Measurements from ENCODE around the gene CTSS. TPM values are rescaled to one million over a fixed set of nuclear protein-coding genes. Genes with fewer than 3 reads are reported as not detected.

Gene CTSS
- total and polyA plus RNA-seq, 2 donors (not counting 1 experiment from before 2014, with no cell fraction given), result 106 to 221 TPM

GRCh38 chr1:150683914-150684313 is 81.7 kb downstream of the CTSS start:
- Histone ChIP-seq H3K36me3 (replicated peaks in 1 of 2; ENCODE audit: control extremely low read depth in 1 of 2, control insufficient read depth in 1 of 2, extremely low read depth in 1 of 2, insufficient read depth in 2 of 2, low read length in 1 of 2) (peaks cover 3 to 12% of the 10 kb centered on the region in 2 experiments), H3K79me2 (ENCODE audit: control insufficient read depth, insufficient read depth, low read length) (peaks cover 21% of the 10 kb centered on the region), H3K4me3 (ENCODE audit: control extremely low read depth in 1 of 5, extremely low read depth in 1 of 5, insufficient read depth in 1 of 5, low read depth in 2 of 5, low read length in 4 of 5) (no peak overlapping the region), H3K27me3 (replicated peaks in 1 of 4; ENCODE audit: control extremely low read depth in 1 of 4, control insufficient read depth in 3 of 4, insufficient read depth in 4 of 4, low read length in 3 of 4) (no peaks in the 10 kb centered on the region), H4K20me1 (ENCODE audit: control insufficient read depth, insufficient read depth, low read length, poor library complexity, severe bottlenecking) (no peaks in the 10 kb centered on the region), H3K4me1 (ENCODE audit: control insufficient read depth in 2 of 2, insufficient read depth in 2 of 2, low read length in 2 of 2) (peaks cover 10 to 11% of the 10 kb centered on the region in 2 donors), H3K9me3 (ENCODE audit: control extremely low read depth in 1 of 3, control insufficient read depth in 2 of 3, insufficient read depth in 1 of 3, low read length in 2 of 3) (no peaks in the 10 kb centered on the region), H3K9ac (ENCODE audit: low read length) (no peak overlapping the region), H2AFZ (ENCODE audit: insufficient read depth, low read depth, low read length, poor library complexity, severe bottlenecking) (no peak overlapping the region), H3K4me2 (replicated peaks; ENCODE audit: low read depth, low read length, poor library complexity, severe bottlenecking) (peak overlapping the region; percentile 56), H3K27ac (ENCODE audit: low read length in 2 of 2) (peak overlapping the region in 1 of 2 donors; percentile 50)
- Mint-ChIP-seq H3K27ac (peak overlapping the region; percentile 47), H3K4me3 (peak overlapping the region; percentile 28), H3K4me1 (peaks cover 17% of the 10 kb centered on the region), H3K27me3 (no peaks in the 10 kb centered on the region), H3K9me3 (ENCODE audit: insufficient read depth) (no peaks in the 10 kb centered on the region)
- TF ChIP-seq EZH2 (IDR thresholded peaks at IDR 0.05; ENCODE audit: borderline replicate concordance, insufficient read depth, low read depth, low read length, poor library complexity, severe bottlenecking), result no peak
- TF ChIP-seq, protein P1, sequence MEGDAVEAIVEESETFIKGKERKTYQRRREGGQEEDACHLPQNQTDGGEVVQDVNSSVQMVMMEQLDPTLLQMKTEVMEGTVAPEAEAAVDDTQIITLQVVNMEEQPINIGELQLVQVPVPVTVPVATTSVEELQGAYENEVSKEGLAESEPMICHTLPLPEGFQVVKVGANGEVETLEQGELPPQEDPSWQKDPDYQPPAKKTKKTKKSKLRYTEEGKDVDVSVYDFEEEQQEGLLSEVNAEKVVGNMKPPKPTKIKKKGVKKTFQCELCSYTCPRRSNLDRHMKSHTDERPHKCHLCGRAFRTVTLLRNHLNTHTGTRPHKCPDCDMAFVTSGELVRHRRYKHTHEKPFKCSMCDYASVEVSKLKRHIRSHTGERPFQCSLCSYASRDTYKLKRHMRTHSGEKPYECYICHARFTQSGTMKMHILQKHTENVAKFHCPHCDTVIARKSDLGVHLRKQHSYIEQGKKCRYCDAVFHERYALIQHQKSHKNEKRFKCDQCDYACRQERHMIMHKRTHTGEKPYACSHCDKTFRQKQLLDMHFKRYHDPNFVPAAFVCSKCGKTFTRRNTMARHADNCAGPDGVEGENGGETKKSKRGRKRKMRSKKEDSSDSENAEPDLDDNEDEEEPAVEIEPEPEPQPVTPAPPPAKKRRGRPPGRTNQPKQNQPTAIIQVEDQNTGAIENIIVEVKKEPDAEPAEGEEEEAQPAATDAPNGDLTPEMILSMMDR (IDR thresholded peaks at IDR 0.05), result no peak
- POLR2A ChIA-PET, result interaction anchor here (0.8 kb wide), 1 partner anchor 20 kb away, joined by 5 read pairs; no protein-coding TSS in a partner anchor
- 0% methylated on average over 1 of the region's 1 CpG for WGBS (ENCODE audit: insufficient coverage)
- ATAC-seq (ENCODE audit: low read depth), result peak; percentile 24
- intact Hi-C loops (cut with micrococcal nuclease), result no loop called here
- DNase-seq, result peak; percentile 38
- CTCF ChIA-PET, result interaction anchor here (0.9 to 1.1 kb wide), 2 partner anchors 9 to 328 kb away, joined by 3 to 4 read pairs; no protein-coding TSS in a partner anchor

Small RNAs within 50 kb of the gene (small RNA-seq; reads per million reads assigned to genes)
- not detected for gene RNU6-1042P (ENCODE audit: insufficient read length, low read depth, low replicate concordance)
- not detected for gene RNU6-1309P (ENCODE audit: insufficient read length, low read depth, low replicate concordance)

Other genes starting within 250 kb of the CTSS start
- 0.34 TPM in 1 of 2 replicates, not detected in the other for gene ADAMTSL4, start 216.4 kb downstream of the CTSS start, total RNA-seq
- 0.70 and 0.98 TPM in 2 replicates for gene ADAMTSL4, start 216.4 kb downstream of the CTSS start, polyA plus RNA-seq
- gene MCL1, start 186.2 kb downstream of the CTSS start, total RNA-seq, result 214 and 219 TPM in 2 replicates
- gene MCL1, start 186.2 kb downstream of the CTSS start, polyA plus RNA-seq, result 163 and 266 TPM in 2 replicates
- 115 and 119 TPM in 2 replicates for gene ENSA, start 136.2 kb downstream of the CTSS start, total RNA-seq
- gene ENSA, start 136.2 kb downstream of the CTSS start, polyA plus RNA-seq, result 65.5 and 85.5 TPM in 2 replicates
- 22.1 and 25.3 TPM in 2 replicates for gene GOLPH3L, start 68.6 kb downstream of the CTSS start, total RNA-seq
- gene GOLPH3L, start 68.6 kb downstream of the CTSS start, polyA plus RNA-seq, result 7.4 TPM in 2 replicates
- gene HORMAD1, start 44.9 kb downstream of the CTSS start, total RNA-seq, result 1.1 and 2.1 TPM in 2 replicates
- gene HORMAD1, start 44.9 kb downstream of the CTSS start, polyA plus RNA-seq, result 0.43 and 0.94 TPM in 2 replicates
- 5.3 and 5.9 TPM in 2 replicates for gene CTSK, start 42.5 kb upstream of the CTSS start, total RNA-seq
- gene CTSK, start 42.5 kb upstream of the CTSS start, polyA plus RNA-seq, result 6.0 and 9.2 TPM in 2 replicates
- gene ARNT, start 110.8 kb upstream of the CTSS start, total RNA-seq, result 48.2 and 48.6 TPM in 2 replicates
- 17.6 and 21.0 TPM in 2 replicates for gene ARNT, start 110.8 kb upstream of the CTSS start, polyA plus RNA-seq
- not detected in 2 replicates for gene CTXND2, start 121.4 kb upstream of the CTSS start, total RNA-seq
- not detected in 2 replicates for gene CTXND2, start 121.4 kb upstream of the CTSS start, polyA plus RNA-seq
- gene SETDB1, start 160.6 kb upstream of the CTSS start, total RNA-seq, result 115 and 133 TPM in 2 replicates
- gene SETDB1, start 160.6 kb upstream of the CTSS start, polyA plus RNA-seq, result 57.4 and 79.6 TPM in 2 replicates
- 130 and 144 TPM in 2 replicates for gene CERS2, start 209.1 kb upstream of the CTSS start, total RNA-seq
- gene CERS2, start 209.1 kb upstream of the CTSS start, polyA plus RNA-seq, result 52.5 and 68.4 TPM in 2 replicates
- 0.62 TPM in 1 of 2 replicates, not detected in the other for gene ANXA9, start 216.5 kb upstream of the CTSS start, total RNA-seq
- gene ANXA9, start 216.5 kb upstream of the CTSS start, polyA plus RNA-seq, result 0.07 and 0.09 TPM in 2 replicates
- gene MINDY1, start 241.1 kb upstream of the CTSS start, total RNA-seq, result 16.1 and 16.5 TPM in 2 replicates
- 4.8 and 7.6 TPM in 2 replicates for gene MINDY1, start 241.1 kb upstream of the CTSS start, polyA plus RNA-seq
- gene PRUNE1, start 242.7 kb upstream of the CTSS start, total RNA-seq, result 20.8 and 21.3 TPM in 2 replicates
- 13.3 and 15.9 TPM in 2 replicates for gene PRUNE1, start 242.7 kb upstream of the CTSS start, polyA plus RNA-seq

Measured in B cell (primary cell).